Right kidney (tissue), 1 donor: ENCODE data around the gene PDE7B.
"Not testable (repeated sequence)": the region's sequence is repeated elsewhere in the genome, so short reads cannot be mapped to it uniquely, and the experiment has no call there.

ENCODE experiments used
- DNase-seq: peaks from one replicate; pipeline ENCODE4 v3.0.0-alpha.2; 2016

PDE7B gene

DNA sequence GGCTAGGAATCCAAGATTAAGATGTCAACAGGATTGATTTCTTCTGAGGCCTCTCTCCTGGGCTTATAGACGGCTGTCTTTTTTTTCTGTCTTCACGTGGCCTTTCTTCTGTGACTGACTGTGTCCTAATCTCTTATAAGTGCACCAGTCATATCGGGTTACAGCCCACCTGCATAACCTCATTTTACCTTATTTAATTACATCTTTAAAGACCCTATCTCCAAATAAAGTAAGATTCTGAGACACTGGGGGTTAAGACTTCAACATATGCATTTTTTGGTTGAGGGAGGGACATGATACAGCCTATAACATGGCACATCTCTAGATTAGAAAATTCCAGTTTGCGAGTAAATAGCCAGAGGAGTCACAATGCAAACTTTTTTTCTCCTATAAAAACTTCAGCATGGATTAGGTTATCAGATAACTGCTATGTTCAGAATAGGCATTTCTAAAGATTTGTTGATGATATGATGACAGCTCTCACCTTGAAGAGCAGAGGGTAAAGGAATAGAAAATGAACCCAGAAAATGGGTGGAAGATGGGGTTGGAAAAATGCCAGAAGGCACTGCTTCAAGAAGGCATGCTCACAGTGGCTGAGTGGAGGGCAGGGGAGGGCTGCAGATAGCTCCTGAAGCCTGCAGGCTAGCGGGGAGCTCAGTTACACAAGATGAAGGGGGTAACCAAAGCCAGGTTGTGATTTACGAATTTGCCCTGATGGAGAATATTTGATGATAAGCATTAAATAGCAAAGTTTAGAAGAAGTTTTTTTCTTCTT is 8.7 kb upstream of the PDE7B start:
- DNase-seq = no peak

DNA sequence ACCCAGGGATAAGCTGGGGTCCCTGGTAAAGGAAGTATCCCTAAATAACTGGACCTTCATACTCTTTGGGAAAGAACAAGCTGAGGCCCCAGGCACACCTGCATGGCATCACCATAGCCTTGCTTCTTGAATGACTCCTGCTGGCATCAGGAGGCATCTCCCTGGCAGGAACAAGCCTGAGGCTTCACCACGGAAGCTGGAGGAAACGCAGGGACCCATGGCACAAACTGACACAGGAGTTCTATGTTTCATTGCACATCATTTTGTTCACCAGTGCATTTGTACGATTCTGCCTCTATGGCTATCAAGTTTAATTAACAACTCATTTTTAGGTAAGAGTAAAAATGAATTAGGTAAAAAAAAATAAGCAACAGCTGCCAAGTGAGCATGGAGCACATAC is 619 bp upstream of the PDE7B start:
- no peak for DNase-seq

DNA sequence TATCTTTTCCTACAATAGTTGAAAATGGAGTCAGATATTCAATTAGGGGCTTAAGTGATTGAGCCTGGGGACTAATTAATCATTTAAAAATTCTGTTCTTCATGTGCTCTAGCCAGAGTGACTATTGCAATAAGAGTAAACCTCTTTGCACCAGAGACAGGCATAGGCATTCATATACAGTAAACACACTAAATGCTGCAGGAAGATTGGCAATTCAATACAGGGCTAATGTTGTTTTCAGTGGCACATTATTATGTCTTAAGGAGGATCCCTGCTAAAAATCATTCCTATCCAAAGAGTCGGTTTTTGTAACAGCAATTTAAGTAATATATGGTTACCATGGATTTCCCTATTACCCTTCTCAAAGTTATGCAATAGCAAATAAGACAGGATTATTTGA is 1.2 kb downstream of the PDE7B start:
- DNase-seq = no peak

DNA sequence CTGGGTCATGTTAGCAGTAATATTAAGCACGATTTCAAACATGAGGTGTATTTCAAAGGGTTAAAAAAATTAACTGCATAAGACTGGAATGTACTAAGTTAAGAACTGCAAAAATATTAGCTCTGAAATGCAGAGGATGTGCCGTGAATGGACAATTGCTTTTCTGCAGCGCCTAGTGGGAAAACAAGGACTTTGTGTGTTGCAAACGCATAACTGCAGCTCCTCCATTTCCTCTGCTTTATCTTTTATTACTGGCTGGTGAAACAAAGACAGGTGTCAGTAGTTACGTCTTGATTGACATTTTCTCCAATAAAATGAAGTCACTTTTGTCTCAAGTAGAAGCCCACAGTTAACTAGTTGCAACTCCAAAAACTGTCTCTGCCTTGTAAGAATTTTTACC is 1.7 kb downstream of the PDE7B start:
- no peak for DNase-seq

DNA sequence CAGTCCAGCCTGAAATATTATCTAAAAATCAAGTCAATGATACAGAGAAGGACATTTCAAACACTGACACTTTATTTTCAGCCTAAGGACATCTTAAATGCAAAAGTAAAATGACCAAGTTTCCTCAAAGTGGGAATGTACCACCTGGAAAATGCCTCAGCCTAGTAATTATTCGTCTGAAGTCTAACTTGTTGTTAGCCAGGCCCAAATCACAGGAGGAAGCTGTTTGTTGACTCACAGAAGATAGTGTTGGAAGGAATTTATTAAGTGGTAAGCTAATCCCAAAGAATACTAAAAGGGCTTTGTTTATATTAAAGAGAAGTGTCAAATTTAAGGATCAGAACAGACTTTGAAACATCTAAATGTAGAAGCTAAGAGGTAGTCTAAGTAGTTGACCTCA is 2.5 kb downstream of the PDE7B start:
- DNase-seq = no peak

DNA sequence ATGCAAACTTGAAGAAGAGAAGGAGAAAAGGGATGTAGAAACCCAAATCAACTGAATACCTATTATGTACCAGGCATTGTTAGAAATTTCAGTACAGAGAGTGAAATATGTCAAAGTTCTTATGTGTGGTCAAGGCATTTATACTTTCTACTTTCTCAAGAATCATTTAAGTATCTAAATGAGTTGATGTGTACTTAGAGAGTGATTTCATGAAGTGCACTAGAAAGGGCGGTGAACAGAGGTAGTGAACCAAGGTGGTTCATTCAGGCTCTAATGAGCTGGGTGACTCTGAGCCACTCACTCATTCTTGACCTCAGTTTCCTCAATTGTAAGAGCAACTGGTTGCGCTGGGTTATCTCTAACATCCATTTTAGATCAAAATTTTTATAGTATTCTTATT is 3.3 kb downstream of the PDE7B start:
- DNase-seq = no peak

DNA sequence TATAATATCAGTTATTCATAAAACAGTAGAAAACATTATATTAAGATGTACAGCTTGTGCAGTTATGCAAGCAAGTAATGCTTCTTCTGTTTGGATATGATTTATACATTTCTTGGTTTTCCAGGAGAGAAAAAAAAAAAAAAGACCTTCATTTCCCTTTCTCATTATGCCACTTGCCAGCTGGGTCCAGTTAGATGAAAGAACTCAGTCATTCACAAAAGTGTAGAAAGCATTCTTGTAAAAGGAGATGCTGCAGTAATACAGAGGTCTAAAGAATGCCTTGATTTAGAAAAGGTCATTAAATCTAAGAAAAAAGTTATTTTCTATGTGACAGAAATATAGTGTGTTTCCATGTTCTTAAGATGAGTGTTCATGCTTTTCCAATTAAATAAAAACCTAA is 7.4 kb downstream of the PDE7B start:
- no peak for DNase-seq

DNA sequence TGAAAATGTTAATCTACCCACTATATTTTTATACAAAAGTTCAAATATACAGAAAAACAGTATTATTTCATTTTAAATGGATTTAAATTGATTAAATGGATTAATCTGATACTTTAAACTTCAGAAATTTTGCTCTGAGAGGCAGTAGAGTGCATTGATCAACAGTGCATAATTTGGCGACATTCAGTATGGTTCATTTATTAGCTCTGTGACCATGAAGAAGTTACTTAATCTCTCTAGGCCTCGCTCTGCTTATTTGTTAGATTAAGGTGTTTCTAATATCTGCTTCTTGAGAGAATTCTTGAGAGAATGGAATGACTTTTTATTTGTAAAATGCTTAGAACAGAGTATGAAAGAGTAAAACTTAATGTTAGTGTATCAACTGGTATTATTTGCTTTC is 8.9 kb downstream of the PDE7B start:
- DNase-seq = no peak

DNA sequence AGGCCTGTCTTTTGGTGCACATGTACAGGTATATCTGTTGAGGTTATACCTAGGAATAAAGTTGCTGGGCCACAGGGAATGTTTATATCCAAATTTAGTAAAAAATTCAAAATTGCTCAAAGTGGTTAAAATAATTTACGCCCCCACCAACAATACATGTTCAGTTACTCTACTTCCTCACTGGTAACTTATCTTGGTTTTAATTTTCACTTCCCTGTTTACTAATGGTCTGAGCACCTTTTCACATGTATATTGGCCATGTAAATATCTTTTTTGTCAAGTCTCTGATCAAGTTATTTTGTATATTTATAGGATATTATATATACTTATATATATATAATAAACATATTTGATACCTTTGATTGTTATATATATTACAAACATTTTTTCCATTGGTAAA is 9.7 kb downstream of the PDE7B start:
- no peak for DNase-seq

DNA sequence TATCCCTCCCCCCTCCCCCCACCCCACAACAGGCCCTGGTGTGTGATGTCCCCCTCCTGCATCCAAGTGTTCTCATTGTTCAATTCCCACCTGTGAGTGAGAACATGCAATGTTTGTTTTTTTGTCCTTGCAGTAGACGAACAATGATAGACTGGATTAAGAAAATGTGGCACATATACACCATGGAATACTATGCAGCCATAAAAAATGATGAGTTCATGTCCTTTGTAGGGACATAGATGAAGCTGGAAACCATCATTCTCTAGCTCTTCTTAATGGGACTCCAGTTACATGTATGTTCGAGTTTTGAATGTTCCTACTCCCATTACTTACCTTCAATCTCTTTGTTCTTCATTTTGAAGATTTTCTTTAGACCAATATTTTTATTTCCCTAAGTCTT is 13.4 kb downstream of the PDE7B start:
- DNase-seq = not testable (repeated sequence)

DNA sequence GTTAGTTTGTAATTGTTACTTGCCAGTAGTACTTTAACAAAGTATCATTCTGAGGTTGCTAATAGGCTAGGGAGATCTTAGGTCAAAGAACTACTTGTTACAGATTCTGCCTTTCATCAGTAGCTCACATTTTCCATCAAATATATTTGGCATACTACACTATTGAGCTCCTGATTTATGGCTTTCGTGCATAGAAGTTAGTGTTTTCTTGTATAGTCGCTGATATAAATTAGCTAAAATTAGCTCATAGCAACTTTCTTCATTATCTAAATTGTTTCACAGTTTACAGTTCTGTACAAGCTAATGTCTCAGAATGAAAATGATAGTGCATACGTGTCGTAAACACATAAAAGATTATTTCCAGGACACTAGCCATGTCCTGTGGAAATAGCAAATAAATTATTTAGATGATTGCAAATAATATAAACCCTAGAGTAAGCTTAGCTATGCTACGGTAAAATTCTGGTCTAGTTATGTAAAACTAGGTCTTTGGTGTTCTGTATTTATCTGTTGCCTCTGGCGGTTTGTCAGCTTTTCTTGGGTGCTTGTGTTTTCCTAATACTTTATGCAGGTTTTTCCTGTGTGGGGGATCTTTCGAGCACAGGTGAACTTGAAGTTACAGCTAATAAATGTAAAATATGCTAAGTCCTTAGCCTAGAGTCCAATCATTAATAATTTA is 15.1 kb downstream of the PDE7B start:
- DNase-seq = no peak

DNA sequence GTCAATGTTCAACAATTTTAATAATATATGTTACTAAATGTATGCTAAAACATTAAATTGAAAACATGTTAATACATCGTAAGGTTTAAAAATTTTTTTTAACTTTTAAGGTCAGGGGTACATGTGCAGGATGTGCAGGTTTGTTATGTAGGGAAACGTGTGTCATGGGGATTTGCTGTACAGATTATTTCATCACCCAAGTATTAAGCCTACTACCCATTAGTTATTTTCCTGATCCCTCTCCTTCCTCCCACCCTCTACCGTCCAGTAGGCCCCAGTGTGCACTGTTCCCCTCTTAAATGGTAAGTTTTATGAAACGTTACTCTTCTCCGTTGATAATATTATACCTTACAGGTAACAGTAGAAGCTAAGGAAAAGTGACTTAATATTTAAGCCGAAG is 15.8 kb downstream of the PDE7B start:
- DNase-seq = no peak

DNA sequence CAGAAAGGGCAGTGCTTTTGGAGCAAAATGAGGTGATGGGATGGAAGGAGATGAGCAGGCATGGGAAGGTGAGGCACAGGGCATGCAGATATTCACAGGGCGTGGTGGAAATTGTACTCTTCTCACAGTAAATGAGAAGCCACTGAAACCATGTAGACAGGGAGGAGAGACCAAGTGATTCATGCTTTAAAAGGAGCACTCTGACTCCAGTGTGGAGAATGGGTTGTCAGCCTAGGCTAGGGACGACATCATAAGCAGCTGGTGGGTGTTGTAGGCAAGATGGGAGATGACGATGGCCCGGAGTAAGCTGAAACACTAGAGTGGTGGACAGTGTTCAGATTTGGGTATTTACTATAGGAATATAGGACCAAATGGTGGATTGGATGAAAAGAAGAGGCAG is 18.4 kb downstream of the PDE7B start:
- no peak for DNase-seq

DNA sequence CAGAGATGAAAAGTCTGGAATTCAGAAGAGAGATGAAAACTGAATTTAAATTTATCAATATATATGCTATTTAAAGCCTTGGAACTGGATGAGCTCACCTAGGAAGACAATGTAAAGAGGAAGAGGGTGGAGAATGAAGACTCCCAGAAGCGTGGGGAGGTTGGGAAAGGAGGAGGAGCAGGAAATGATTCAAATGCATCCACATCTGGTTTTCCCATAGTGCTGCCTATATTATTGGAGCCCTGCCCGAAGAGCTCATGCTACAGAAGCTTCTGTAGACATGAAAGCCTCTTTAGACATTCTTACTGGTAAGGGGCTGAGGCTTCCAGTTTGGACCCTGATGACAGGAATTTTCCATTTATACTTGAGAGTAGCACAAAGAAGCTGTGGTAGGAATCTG is 19.2 kb downstream of the PDE7B start:
- no peak for DNase-seq

DNA sequence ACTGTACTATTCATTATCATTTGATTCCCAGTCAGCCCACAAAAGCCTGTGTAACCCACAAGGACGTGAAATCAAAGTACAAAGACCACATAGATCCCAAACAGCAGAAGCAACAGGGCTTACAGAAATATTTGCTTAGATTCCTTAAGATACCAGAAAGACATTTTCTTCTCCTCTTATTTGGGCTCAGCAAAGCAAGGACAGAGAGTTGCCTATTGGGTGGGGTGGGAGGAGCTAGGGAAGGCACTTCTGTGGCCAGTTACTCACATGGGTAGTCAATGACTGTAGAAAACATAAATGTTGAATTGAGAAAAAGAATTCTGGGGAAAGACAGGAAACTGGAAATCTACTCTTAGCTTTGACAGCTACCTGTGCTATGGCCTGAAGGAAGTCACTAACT is 19.8 kb downstream of the PDE7B start:
- no peak for DNase-seq

DNA sequence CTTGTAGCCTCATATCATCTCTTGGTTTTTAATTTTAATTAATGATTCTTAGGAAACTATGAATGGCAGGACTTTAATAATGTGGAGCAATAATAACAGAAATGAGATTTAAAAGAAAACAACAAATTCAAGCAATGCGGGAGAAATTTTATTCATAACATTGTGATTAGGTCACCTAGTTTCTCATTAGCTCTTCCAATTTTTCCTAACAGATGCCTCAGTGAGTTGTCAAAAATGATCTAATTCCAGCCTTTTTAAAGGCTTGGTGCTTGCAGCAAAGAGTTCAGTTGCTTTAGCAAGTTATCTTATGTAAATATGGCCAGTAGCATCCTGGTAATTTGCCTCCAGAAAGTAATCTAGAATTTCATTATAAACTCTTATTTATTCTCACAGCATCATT is 20.4 kb downstream of the PDE7B start:
- no peak for DNase-seq

DNA sequence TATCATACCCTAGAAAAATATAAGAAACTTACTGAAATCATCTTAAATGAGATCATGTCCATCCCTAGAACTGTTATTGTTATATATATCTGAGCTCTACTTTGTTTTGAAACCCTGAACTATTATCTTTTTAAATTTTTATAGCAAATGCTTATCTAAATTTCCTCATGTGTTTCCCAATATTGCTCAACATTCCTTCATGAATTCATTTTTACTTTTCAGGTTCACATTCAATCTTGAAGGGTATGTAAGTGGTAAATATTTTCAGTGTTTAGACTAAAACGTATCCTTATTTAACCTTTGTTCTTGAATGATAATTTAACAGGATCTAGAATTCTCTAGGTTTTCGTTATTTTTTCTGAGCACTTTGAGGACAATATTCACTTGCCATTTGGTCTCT is 23.9 kb downstream of the PDE7B start:
- no peak for DNase-seq

DNA sequence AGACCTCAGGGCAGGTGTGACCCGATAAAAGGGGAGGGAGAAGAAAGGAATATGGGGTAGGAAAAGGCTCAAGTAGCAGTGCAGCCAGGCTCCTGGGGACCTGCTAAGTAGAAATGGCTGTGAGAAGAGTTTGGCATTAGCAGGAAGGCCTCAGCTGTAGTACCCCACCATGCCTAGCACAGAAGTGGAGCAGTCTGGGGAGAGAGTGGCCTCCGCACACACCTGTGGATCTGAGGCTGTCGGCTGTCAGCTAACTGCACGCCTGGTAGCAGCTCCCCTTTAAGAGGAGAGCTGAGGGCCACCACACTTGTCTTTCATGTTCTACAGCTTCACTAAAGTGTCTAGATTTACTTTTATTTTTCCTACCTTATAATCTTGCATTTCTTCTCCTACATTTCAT is 24.6 kb downstream of the PDE7B start:
- no peak for DNase-seq

DNA sequence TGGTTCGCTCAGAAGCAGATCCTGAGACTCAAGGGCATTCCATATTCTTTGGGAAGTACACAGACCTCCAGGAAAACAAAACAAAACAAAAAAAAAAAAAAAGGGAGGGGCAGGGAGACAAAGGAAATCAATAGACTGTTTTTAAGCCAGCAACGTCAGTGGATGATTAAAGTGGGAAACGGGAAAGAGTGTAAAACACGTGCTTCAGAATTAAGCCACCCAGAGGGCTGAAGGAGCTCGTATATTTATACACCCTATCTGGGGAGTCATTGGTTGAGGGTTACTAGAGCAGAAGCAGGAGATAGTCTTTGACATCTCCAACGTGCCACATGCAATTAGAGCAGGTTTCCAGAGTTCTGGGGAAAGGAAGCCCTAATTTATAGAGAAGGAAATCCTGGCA is 26.2 kb downstream of the PDE7B start:
- DNase-seq = no peak

DNA sequence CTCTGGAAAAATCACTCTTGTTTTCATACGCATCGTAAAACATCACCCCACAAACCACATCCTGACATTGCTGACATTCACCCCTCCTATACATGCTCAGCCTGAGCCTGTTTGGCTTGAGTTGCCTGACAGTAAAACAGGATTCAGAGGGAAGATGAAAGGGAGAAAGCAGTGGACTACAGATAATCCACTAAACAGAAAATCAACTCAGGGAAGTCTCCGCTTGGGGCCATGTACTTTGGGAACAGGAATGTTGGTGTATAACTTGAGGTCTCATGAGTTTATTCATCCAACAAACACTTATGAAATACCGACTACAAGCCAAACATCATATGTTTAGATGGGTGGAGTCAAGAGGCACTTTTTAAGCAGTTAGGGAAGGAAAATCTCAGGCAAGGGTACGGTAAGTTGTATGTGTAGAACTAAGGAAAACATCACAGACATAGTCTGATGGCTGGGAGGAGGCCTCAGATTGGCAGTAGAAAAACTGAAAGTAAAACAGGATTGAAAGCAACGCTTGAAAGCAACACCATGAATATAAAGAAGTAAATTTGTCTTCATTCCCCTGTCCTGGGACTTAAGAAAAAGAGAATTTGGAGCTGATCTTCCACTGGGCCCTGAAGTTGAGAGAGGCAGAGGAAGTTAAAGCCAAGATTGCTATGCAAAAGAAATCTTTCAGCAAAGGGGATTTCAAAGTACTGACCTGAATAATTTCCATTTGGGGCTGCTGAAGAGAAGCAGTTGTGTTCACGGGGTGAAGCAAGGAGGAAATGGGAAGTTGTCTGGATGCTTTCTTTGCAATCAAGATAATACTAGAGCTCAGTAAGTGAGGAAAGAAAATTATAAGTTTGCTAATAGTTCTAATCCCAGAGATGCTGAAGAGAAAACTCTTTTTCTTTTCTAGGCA is 28.8 kb downstream of the PDE7B start:
- DNase-seq = no peak

DNA sequence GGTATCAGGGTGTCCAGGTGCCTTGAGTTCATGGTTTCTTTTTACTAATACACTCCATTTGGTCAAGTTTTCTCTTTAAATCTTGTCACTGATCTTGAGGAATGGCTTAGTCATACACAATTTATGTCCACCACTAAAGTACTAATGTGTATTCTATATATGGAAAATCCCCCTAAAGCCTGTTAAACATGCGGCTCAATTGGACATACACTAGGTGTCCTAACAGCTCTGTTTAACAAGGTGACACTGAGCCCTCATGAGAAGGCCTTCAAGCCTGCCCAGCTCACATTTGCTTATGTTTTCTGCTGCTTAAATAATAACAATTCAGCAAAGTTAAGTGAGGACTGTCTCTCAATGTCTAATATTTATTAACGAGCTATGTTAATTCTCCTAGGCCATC is 31.5 kb downstream of the PDE7B start:
- DNase-seq = no peak

DNA sequence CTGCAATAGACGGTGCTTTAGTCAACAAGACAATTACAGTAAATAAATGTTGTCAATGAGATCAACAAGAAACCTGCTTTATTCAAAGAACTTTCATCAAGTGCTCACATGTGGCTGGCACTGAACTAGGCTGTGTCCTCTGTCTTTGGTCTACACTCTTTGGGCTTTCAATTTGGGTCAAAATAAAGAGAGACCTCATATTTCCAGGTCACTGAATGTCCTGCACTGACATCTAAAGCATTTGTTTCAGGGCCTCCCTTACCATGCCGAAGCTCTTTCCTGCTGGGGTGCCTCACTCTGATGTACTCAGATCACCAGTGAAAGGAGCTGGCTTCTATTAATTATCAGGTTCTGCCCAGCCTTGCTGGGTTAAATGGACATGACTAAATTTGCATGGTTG is 32.0 kb downstream of the PDE7B start:
- DNase-seq = no peak

DNA sequence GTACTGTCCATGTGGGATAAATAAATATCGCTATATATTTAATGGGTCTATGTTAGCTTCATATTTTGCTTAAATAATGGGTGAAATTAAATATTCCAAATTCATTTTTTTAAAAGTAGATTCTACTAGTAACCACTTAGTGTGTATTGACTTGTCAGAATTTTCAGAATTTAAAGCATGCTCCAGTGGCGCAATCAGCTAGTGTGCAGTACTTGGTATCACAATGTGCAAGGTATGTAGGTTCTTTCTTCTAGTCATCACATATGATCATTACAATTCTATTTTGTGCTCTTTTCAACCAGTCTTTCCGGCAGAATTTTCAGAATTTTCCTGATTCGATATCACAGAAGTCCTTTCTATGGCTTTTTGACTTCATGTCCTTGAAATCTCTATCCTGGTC is 32.6 kb downstream of the PDE7B start:
- DNase-seq = no peak
